ENCODE results near the gene FYB1.

DNA sequence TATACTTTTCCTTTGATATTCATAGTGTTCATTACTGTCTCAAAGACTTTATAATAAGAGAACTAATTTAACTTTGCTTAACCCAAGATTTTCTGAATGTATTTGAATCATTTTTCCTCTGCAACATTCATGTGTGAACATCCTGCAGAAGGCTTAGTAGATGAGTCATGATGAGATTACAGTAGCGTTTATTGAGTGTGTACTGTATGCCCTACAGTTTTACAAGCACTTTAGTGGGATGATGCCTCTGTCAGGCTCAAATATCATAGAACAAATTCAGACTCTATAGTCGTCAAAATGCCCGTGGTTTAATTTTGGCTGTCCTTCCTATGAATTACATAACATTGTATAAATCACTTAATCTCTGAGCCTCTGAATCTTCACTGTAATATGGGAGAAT is 41.2 kb downstream of the FYB1 start:
- TF ChIP-seq, protein P1, sequence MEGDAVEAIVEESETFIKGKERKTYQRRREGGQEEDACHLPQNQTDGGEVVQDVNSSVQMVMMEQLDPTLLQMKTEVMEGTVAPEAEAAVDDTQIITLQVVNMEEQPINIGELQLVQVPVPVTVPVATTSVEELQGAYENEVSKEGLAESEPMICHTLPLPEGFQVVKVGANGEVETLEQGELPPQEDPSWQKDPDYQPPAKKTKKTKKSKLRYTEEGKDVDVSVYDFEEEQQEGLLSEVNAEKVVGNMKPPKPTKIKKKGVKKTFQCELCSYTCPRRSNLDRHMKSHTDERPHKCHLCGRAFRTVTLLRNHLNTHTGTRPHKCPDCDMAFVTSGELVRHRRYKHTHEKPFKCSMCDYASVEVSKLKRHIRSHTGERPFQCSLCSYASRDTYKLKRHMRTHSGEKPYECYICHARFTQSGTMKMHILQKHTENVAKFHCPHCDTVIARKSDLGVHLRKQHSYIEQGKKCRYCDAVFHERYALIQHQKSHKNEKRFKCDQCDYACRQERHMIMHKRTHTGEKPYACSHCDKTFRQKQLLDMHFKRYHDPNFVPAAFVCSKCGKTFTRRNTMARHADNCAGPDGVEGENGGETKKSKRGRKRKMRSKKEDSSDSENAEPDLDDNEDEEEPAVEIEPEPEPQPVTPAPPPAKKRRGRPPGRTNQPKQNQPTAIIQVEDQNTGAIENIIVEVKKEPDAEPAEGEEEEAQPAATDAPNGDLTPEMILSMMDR (IDR thresholded peaks at IDR 0.05): no peak
- no peak for TF ChIP-seq POLR2A (IDR thresholded peaks at IDR 0.05)

All from lower leg skin (tissue), 3 donors.